ENCODE measurements around the gene PELI3.
"Not testable (repeated sequence)": the region's sequence is repeated elsewhere in the genome, so short reads cannot be mapped to it uniquely, and the experiment has no call there.

PELI3 gene

GRCh38 chr11:66448523-66448922, 18.2 kb upstream of the PELI3 start:
- DNase-seq: no peak

GRCh38 chr11:66450560-66450959, 16.1 kb upstream of the PELI3 start:
- DNase-seq: no peak

- DNase-seq: no peak
Observed at GRCh38 chr11:66451663-66452062, 15.0 kb upstream of the PELI3 start.

- no peak for DNase-seq
Observed at GRCh38 chr11:66454247-66454646, 12.5 kb upstream of the PELI3 start.

GRCh38 chr11:66454828-66455227, 11.9 kb upstream of the PELI3 start:
- DNase-seq: no peak

- DNase-seq: no peak
Observed at GRCh38 chr11:66457826-66458225, 8.9 kb upstream of the PELI3 start.

GRCh38 chr11:66459138-66459778, 7.4 kb upstream of the PELI3 start:
- DNase-seq: no peak

- DNase-seq: no peak
Observed at GRCh38 chr11:66462010-66462409, 4.7 kb upstream of the PELI3 start.

GRCh38 chr11:66462911-66463310, 3.8 kb upstream of the PELI3 start:
- no peak for DNase-seq

- DNase-seq: not testable (repeated sequence)
Observed at GRCh38 chr11:66464116-66464515, 2.6 kb upstream of the PELI3 start.

- DNase-seq: no peak
Observed at GRCh38 chr11:66464916-66465315, 1.8 kb upstream of the PELI3 start.

GRCh38 chr11:66465373-66466224, 1.1 kb upstream of the PELI3 start:
- DNase-seq: no peak

- DNase-seq: no peak
Observed at GRCh38 chr11:66467034-66467659, 442 bp downstream of the PELI3 start.

GRCh38 chr11:66467756-66468155, 1.1 kb downstream of the PELI3 start:
- no peak for DNase-seq

- no peak for DNase-seq
Observed at GRCh38 chr11:66468691-66469090, 2.0 kb downstream of the PELI3 start.

- no peak for DNase-seq
Observed at GRCh38 chr11:66469441-66469840, 2.7 kb downstream of the PELI3 start.

- DNase-seq: no peak
Observed at GRCh38 chr11:66470015-66470414, 3.3 kb downstream of the PELI3 start.

GRCh38 chr11:66471142-66471541, 4.4 kb downstream of the PELI3 start:
- no peak for DNase-seq

GRCh38 chr11:66472054-66472453, 5.3 kb downstream of the PELI3 start:
- no peak for DNase-seq

- no peak for DNase-seq
Observed at GRCh38 chr11:66473167-66473566, 6.5 kb downstream of the PELI3 start.

GRCh38 chr11:66473608-66474515, 7.2 kb downstream of the PELI3 start:
- no peak for DNase-seq

GRCh38 chr11:66475349-66476172, 8.9 kb downstream of the PELI3 start:
- DNase-seq: no peak
